GM19467 (cell line): ENCODE measurements around the gene DENND1A.
A peak's percentile ranks its signal among the peaks of the same experiment; 100 is the strongest.
"Not testable (repeated sequence)": the region's sequence is repeated elsewhere in the genome, so short reads cannot be mapped to it uniquely, and the experiment has no call there.

ENCODE experiments used
- ATAC-seq: cut with Tn5 transposase; IDR thresholded peaks from one replicate; pipeline ENCODE4 v1.9.1; 2021; ENCODE audit warnings: mild to moderate bottlenecking, moderate library complexity; ENCODE audit not compliant: unreplicated experiment

Gene DENND1A

DNA sequence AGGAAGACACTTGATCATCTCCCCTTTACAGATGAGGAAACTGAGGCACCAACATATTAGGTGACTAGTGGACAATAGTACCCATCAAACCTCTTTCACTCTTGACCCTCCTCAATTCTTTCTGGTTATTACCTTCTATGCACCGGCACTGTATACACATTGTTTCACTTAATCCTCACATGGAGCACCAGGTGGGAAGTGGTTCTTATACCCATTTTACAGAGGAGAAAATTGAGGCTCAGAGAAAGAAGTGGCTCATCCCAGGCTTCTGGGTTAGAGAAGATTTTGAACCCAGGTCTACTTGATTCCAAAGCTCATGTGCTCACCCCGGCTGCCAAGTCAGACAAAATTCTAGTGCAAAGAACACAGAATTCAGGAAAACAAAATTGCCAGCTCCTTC lies 17.4 kb upstream of the DENND1A start:
- no peak for ATAC-seq

DNA sequence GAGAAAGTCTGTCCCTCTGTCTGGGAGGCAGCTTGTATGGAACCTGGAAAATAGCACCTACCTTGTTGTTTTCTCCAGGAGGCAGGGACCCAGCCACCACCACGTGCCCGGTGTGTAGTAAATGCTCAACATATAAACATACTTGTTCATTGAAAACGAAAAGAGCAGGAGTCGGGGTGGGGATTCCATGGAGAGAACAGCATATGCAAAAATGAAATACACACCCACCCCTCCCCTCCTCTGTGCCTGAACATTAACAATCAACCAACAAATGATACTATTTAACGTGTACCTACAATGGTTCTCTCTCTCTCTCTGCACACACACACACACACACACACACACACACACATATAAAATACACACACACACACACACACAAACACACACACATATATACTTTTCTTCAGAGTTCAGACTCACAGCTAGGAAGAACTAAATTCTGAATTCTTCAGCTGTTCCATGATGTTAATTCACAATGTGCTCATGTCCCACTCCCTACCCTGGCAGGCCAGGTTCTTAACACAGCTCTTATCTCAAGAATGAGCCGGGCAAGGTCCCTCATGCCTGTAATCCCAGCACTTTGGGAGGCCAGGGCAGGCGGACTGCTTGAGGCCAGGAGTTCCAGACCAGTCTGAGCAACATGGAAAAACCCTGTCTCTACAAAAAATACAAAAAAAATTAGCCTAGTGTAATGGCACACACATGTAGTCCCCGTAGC lies 16.3 kb upstream of the DENND1A start:
- ATAC-seq: no peak

DNA sequence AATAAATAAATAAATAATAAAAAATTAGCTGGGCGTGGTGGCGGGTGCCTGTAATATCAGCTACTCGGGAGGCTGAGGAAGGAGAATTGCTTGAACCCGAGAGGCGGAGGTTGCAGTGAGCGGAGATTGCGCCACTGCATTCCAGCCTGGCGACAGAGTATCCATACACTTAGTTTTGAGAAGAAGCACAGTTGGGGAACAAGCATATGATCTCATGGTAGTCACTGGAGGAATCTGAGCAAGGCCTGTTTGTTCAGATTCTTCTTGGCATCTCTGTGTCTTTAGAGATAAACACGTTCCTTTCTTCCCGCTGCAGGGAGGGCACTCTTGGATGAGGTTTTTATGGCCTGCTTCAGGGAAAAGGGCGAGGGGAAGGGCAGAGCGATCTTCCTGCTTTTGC lies 15.6 kb upstream of the DENND1A start:
- ATAC-seq: no peak

GRCh38 chr9:123944464-123944863 lies 14.5 kb upstream of the DENND1A start:
- not testable (repeated sequence) for ATAC-seq

GRCh38 chr9:123943671-123944070 lies 13.7 kb upstream of the DENND1A start:
- ATAC-seq: no peak

DNA sequence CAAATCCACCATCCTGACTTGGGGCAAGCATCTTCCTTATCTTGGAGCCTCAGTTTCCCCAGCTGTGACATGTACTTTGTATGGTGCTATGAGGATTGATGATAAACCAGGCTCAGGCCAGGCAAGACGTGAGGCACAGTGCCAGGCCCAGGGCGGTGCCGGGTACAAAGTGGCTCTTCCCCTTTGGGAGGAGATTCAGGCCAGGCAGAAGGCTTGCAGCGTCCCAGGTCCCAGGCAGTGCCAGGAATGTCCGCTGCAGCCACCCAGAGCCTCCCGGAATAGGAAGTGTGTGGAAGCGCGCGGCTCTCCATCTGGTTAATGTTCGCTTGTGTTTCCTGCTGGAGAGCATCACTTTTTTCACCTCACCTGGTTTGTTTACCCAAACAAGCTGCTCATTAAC lies 12.6 kb upstream of the DENND1A start:
- ATAC-seq: no peak

DNA sequence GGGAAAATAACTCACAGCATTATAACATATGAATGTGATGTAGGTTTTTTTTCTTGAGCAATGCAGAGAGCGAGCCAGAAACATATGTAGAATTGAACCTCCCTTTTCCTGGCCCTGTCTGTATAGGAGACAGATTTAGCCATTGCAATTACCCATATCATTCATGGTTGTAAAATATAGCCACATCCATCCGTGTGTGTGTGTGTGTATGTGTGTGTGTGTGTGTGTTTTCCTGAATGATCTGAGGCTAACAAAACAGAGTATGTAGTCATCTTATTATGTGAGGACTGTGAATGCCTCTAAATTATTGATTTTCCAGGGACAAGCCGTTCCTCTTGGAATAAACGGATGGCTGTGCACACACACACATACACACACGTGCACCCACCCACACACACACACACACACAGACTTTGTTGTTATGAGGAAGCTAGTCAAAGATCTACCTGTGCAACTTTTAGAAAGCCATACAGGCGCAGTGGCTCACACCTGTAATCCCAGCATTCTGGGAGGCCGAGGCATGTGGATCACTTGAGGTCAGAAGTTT lies 11.7 kb upstream of the DENND1A start:
- no peak for ATAC-seq

DNA sequence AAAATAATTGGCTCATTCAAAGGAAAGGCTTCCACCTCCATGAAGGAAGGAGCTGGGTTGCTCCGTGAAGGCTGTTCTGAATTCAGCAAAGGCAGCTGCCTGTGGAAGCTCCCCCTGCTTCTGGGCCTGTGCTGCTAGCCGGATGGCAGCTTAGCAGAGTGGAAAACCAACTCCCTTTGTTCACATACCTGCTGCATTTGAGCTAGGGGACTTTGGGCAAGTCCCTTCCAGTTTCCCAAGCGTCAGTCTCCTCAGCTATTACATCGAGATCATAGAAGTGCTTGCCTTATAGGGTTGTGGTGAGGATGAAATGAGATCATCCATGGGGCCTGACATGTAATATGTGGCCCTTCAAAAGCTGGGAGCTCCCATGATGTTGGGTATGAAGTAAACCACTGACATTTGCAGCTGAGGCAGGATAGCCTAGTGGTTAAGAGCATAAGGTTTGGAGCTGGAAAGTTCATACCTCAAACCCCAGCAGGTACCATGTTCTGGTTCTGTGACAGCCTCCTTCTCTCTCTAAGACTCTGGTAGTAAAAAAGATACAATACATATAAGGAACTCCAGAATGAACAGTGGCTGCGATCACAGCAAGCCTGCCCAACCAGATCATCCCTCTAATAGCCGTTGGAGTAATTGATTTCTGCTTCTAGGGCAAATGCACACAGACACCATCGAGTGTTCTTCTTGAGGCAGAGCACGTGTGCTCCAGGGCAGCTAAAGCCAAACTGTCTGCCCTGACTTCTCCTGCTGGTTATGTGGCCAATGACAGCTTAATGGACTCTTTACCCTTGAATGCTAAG lies 11.0 kb upstream of the DENND1A start:
- no peak for ATAC-seq

DNA sequence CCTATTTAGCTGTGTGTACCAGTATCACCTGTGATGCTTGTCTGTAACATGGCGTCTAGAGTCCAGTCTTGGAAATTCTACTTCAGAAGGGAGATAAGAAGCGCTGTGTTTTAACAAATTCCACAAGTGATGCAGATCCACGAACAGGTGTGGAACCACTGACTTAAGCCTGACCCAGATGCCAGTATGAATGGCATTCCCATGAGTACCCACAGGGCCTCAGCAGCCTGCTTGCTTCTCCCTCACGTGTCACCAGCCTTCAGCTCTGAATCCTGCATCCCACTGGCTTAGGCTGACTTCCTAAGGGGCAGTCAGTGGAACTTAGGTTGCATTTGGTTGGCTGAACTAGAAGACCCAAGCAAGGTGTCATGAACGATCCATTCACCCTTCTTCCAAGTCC lies 8.5 kb upstream of the DENND1A start:
- ATAC-seq: no peak

DNA sequence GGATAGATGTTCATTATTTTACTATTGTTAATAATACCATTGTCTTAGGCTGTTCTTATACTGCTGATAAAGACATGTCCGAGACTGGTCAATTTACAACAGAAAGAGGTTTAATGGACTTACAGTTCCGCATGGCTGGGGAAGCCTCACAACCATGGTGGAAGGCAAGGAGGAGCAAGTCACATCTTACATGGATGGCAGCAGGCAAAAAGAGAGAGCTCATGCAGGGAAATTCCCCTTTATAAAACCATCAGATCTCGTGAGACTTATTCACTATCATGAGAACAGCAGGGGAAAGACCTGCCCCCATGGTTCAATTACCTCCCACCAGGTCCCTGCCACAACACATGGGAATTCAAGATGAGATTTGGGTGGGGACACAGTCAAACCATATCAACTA lies 6.6 kb upstream of the DENND1A start:
- not testable (repeated sequence) for ATAC-seq

DNA sequence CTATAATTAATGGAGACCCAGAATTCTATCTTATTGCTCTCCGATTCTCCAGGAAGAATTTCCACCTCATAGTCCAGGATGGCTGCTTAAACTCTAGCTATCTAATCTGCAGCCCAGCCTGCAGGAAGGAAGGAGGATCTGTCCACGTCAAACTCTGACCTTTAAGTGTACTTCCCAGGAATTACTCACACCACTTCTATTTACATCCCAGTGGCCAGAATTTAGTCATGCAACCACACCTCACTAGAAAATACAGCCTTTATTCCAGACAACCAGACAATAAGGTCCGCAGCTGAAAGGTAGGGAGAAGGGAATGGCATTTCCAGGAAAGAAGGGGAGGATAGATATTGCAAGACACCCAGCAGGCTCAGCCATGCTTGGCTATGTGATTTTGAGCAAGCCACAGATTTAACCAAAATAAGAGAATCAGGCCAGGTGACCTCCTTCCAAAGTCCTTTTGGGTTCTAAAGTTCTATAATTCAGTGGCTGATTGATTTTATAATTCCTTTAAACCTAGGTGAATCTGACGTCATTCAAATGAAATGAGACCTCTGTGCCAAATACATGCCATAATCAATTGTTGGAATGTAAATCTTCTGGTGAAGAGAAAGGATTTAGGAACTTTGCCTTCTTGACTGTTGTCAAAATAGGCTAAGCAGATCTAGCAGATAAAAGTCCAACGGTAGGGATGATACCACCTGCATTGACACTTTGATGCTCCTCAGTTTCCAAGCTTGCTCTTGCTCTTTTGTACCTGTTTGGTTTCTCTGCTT lies 3.7 kb upstream of the DENND1A start:
- no peak for ATAC-seq

DNA sequence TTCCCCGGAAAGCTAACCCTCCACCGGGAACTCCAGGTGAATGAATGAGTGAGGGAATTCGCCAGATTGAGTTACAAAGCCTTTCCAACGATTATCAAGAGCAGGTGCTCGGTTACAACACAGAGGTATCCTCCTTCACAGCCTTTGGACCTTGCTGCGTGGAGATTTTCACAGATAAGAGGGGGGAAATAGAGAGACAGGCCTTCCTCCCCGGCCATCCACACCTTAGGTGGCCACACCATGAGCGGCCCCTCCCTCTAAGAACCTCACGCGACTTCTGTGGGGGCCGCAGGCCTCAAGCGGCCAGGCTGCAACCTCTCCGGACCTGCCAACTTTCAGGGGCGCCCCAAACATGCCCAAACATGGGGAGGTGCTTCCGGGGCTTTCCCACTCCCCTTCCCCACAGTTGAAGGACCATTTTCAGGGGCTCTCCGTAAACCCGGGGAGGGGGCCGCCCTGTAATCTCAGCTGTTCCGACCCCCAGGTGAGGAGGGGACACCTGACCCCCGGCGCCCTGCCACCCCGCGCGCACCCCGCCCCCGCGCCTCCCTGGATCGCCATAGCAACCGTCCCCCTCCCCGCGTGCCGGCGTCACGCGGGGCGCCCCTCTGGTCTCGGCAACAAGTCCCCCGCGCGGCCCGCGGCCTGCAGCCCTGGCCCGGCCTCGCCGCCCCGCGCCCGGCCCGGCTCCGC lies 603 bp downstream of the DENND1A start:
- peak; percentile 29 for ATAC-seq

GRCh38 chr9:123928533-123929176 lies 1.3 kb downstream of the DENND1A start:
- no peak for ATAC-seq

- no peak for ATAC-seq
Measured at GRCh38 chr9:123927625-123928532, 2.0 kb downstream of the DENND1A start.

DNA sequence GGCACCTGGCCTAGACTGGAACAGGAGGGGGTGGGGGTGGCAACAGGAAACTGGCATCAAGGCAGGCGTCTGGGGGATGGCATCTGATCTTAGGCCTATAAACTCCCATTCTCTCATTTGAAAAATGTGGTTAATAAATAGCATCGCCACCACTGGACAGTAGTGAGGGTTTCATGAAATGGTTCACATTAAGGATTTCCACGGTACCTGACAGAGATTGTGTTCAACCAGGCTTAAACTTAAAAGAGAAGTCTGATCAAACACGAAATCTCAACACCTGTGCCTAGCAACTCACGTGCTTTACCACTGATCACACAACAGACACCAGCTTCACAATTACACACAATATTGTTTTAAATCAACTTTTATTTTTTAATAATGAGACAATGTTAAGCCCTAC lies 3.0 kb downstream of the DENND1A start:
- no peak for ATAC-seq

DNA sequence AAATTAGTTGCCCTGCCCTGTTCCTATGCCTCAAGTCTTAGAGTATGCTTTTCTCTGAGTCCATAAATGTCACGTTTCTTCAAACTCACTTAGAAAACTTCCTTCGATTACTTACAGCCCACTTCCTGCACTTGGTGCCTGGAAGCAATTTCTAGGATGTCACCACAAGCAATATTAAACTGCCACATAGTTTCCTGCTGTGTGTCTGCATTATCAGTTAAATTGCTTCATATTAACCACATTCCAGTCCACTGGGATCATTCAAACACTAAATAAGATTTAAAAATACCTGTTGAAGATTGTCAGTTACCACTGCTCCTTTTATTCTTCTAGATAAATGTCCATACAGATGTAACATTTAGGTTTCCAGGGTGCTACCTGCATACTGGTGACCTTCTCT lies 4.1 kb downstream of the DENND1A start:
- ATAC-seq: no peak

DNA sequence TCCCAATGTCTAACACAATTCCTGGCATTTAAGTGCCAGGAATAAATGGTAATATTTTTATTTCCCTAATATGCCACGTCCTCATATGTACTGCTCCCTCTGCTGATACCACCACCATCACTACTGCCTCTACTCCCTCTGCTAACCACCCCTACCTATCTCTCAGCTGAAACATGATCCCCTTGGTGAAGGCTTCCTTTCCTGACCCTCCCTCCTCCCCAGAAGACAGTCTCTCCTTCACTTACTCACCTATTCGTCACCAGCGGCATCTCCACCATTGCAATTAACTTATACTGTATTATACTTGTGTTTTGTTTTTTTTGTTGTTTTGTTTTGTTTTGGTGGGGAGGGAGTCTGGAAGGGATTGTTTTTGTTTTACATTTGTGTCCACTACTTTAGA lies 4.8 kb downstream of the DENND1A start:
- ATAC-seq: no peak

- ATAC-seq: no peak
Measured at GRCh38 chr9:123924727-123925126, 5.2 kb downstream of the DENND1A start.

GRCh38 chr9:123923884-123924283 lies 6.0 kb downstream of the DENND1A start:
- no peak for ATAC-seq
